Panc1 (cell line): Measurements from ENCODE around the gene DHDH. TPM values are rescaled to one million over a fixed set of nuclear protein-coding genes. Genes with fewer than 3 reads are reported as not detected.

Experiments used
- ATAC-seq: fragments of 200-7000 bp; cut with Tn5 transposase; 2 replicates; pipeline ENCODE4 v1.9.1; 2020; ENCODE audit warnings: mild to moderate bottlenecking, moderate library complexity
- BruUV-seq: library from RNA; stranded (reverse); fragments of 400-500 nt; replicated peaks from 2 replicates; lab custom pipeline; 2021; lab: Mats Ljungman, UMichigan
- CTCF ChIA-PET: fragments of 300-600 bp; sonication (Branson Sonifier 250); formaldehyde crosslinking; loops from one replicate; lab custom pipeline; 2022; ENCODE audit warnings: antibody characterized with exemption; lab: Charles Lee
- POLR2A ChIA-PET: fragments of 300-600 bp; sonication (Branson Sonifier 250); formaldehyde crosslinking; loops from one replicate; lab custom pipeline; 2022; ENCODE audit warnings: antibody characterized with exemption; lab: Charles Lee
- DNase-seq: peaks from one replicate; pipeline ENCODE4 v3.0.0-alpha.2; 2010; ENCODE audit warnings: low read depth, low spot score
- H3K27ac ChIP-seq: 2 replicates; pipeline ENCODE4 v1.5.1; 2011; ENCODE audit warnings: mild to moderate bottlenecking, low read length, inconsistent platforms
- H3K27me3 ChIP-seq: fragments of 200-500 bp; sonication (Bioruptor generic); 2 replicates; pipeline ENCODE4 v1.6.0; 2014; ENCODE audit warnings: low read length, inconsistent platforms; ENCODE audit not compliant: control insufficient read depth, insufficient read depth
- H3K36me3 ChIP-seq: fragments of 200-500 bp; sonication (Bioruptor generic); 2 replicates; pipeline ENCODE4 v1.5.1; 2014; ENCODE audit warnings: inconsistent platforms, mild to moderate bottlenecking, low read length, moderate library complexity; ENCODE audit not compliant: control insufficient read depth, insufficient read depth
- H3K4me1 ChIP-seq: 2 replicates; pipeline ENCODE4 v1.5.1; 2011; ENCODE audit warnings: inconsistent platforms, mild to moderate bottlenecking, low read length, moderate library complexity; ENCODE audit not compliant: control insufficient read depth, insufficient read depth
- H3K4me3 ChIP-seq, 2 experiments: 2 replicates each; pipeline ENCODE4 v1.5.1; 2011 to 2012; ENCODE audit warnings: low read depth in 2 of 2, low read length in 2 of 2, mild to moderate bottlenecking in 2 of 2, inconsistent platforms in 1 of 2, moderate library complexity in 1 of 2
- H3K9me3 ChIP-seq: fragments of 200-500 bp; sonication (Bioruptor generic); 2 replicates; pipeline ENCODE4 v1.5.1; 2014; ENCODE audit warnings: low read depth, mild to moderate bottlenecking, inconsistent platforms, low read length, moderate library complexity; ENCODE audit not compliant: control insufficient read depth, insufficient read depth
- CTCF ChIP-seq: fragments of 450-650 bp; IDR thresholded peaks from 2 replicates; pipeline ENCODE4 v1.5.1; 2017; ENCODE audit warnings: mild to moderate bottlenecking
- POLR2AphosphoS5 ChIP-seq: IDR thresholded peaks from 2 replicates; pipeline ENCODE4 v1.6.1; 2012; ENCODE audit warnings: mild to moderate bottlenecking, low read depth, low read length, moderate library complexity
- REST ChIP-seq, 2 experiments: IDR thresholded peaks; 2 replicates each; pipeline ENCODE4 v1.6.1; 2011 to 2012; ENCODE audit warnings: low read depth in 2 of 2, control low read depth in 1 of 2, low read length in 1 of 2, mild to moderate bottlenecking in 1 of 2, moderate library complexity in 1 of 2; ENCODE audit not compliant: insufficient read depth in 1 of 2
- SIN3A ChIP-seq: IDR thresholded peaks from 2 replicates; pipeline ENCODE4 v1.6.1; 2012; ENCODE audit warnings: low read depth, mild to moderate bottlenecking, low read length, moderate library complexity, borderline replicate concordance; ENCODE audit not compliant: insufficient read depth
- TCF7L2 ChIP-seq: IDR thresholded peaks from 2 replicates; pipeline ENCODE4 v1.6.1; 2011; ENCODE audit warnings: mild to moderate bottlenecking, low read depth, low read length, inconsistent platforms
- in situ Hi-C: cut with HindIII; loops from 2 replicates; pipeline ENCODE4 v1.10.0; 2016; ENCODE audit warnings: low sequenced_read_pairs, low pct_unique_long_range_greater_than_20kb
- intact Hi-C: fragments of 100-400 bp; cut with micrococcal nuclease; formaldehyde crosslinking; loops from one replicate; pipeline ENCODE4 v1.10.0; 2022; ENCODE audit not compliant: unreplicated experiment
- total RNA-seq: library from RNA; stranded (reverse); gene quantifications from one replicate; pipeline ENCODE4 v1.2.1, GENCODE V29; 2021; ENCODE audit not compliant: unreplicated experiment

The DHDH gene
- total RNA-seq, 1 experiment from 2014 or later: 0.85 TPM

GRCh38 chr19:48947258-48947542 lies 13.7 kb downstream of the DHDH start:
- H3K9me3 ChIP-seq: no peaks in the 10 kb centered on the region
- POLR2A ChIA-PET: no interaction called here
- no peak overlapping the region for H3K4me3 ChIP-seq
- no peaks in the 10 kb centered on the region for H3K27me3 ChIP-seq
- intact Hi-C loops: no loop called here
- H3K4me1 ChIP-seq: no peaks in the 10 kb centered on the region
- no peaks in the 10 kb centered on the region for H3K36me3 ChIP-seq
- H3K27ac ChIP-seq: no peak overlapping the region
- CTCF ChIA-PET: no interaction called here
- TF ChIP-seq CTCF: no peak
- no peak for TF ChIP-seq REST (IDR thresholded peaks at IDR 0.05; ENCODE audit: insufficient read depth in 1 of 2, low read depth in 2 of 2, low read length in 1 of 2)
- TF ChIP-seq TCF7L2: no peak
- no peak for TF ChIP-seq SIN3A
- no peak for TF ChIP-seq POLR2AphosphoS5
- ATAC-seq (no peak), DNase-seq (no peak)
- no TSS peak for BruUV-seq
- in situ Hi-C loops: no loop called here

- Histone ChIP-seq H3K27ac (no peak overlapping the region), H3K27me3 (no peaks in the 10 kb centered on the region), H3K36me3 (no peaks in the 10 kb centered on the region), H3K4me1 (no peaks in the 10 kb centered on the region), H3K9me3 (no peaks in the 10 kb centered on the region), H3K4me3 (no peak overlapping the region)
- no peak for ATAC-seq
- ChIA-PET POLR2A (no interaction called here), CTCF (no interaction called here)
- in situ Hi-C loops (no loop called here), intact Hi-C loops (no loop called here)
- no TSS peak for BruUV-seq
- no peak for TF ChIP-seq POLR2AphosphoS5
- no peak for TF ChIP-seq SIN3A
- no peak for TF ChIP-seq CTCF
- no peak for TF ChIP-seq TCF7L2
- no peak for TF ChIP-seq REST (IDR thresholded peaks at IDR 0.05; ENCODE audit: insufficient read depth in 1 of 2, low read depth in 2 of 2, low read length in 1 of 2)
- no peak for DNase-seq
These were observed 16.7 kb downstream of the DHDH start for GRCh38 chr19:48950159-48950558.
